ENCODE measurements around the gene SUN3. TPM values are rescaled to one million over a fixed set of nuclear protein-coding genes. Genes with fewer than 3 reads are reported as not detected.

Gene SUN3
- total and polyA plus RNA-seq, 3 experiments from 2014 or later: not detected

DNA sequence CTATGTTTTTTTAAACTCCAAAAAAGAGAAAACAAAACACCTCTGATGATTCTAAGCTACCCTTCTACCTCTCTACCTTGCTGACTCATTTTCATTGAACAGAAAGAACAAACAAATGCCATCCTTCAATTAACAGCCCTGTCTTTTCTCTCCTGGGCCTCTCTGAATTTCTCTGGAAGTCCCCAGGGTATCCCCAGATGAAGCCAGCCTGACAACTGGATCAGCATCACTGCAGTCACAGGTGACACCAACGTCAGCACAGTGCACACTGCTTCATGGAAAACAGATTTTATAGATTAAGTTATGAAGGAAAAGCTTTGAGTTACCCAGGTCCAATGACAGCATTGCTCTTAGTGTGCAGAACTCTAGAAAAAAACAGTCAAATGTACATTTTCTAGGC is 55.2 kb downstream of the SUN3 start:
- H3K4me3 Mint-ChIP-seq: no peak overlapping the region
- POLR2A ChIA-PET: no interaction called here
- peaks cover 8 to 93% (median 35%) of the 10 kb centered on the region in 3 donors for H3K36me3 Mint-ChIP-seq
- H3K27me3 Mint-ChIP-seq: no peaks in the 10 kb centered on the region
- peaks cover 52% of the 10 kb centered on the region for H3K36me3 ChIP-seq (ENCODE audit: insufficient read depth, low read length)
- CTCF ChIA-PET: interaction anchor here (2.0 kb wide), 1 partner anchor 29 kb away, joined by 7 read pairs; no protein-coding TSS in a partner anchor
- H3K4me1 Mint-ChIP-seq: peaks cover 36 to 69% (median 59%) of the 10 kb centered on the region in 3 donors
- peaks cover 10% of the 10 kb centered on the region for H3K4me1 ChIP-seq (ENCODE audit: insufficient read depth, low read length)
- no peaks in the 10 kb centered on the region for H3K9me3 Mint-ChIP-seq
- H3K27me3 ChIP-seq (ENCODE audit: insufficient read depth, low read length, poor library complexity, severe bottlenecking): no peaks in the 10 kb centered on the region
- no peak overlapping the region for H3K4me3 ChIP-seq (ENCODE audit: low read length)
- H3K27ac Mint-ChIP-seq: peak overlapping the region in 3 of 8 donors; percentile 3 to 62 (median 21)
- no peaks in the 10 kb centered on the region for H3K9me3 ChIP-seq (ENCODE audit: low read length)
- no peak overlapping the region for H3K27ac ChIP-seq (ENCODE audit: low read depth, low read length)
- DNase-seq: no peak

DNA sequence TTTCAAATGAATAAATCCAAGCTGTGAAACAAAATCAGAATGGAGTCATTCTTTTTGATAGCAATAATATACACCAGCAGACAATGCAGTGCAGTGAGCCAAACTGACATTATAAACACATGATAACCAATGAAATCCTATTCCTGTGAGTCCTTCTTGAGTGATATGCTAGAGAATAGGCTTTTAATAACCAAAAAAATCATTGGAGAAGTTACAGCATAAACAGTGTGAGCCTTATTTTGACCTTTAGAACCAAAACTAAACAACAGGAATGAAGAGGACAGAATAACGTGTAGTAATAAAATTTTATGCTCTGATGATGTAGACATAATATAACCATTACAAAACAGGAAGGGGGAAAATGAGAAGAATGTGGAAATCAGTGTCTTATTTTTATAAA is 58.1 kb downstream of the SUN3 start:
- H3K27me3 ChIP-seq (ENCODE audit: insufficient read depth, low read length, poor library complexity, severe bottlenecking): no peaks in the 10 kb centered on the region
- H3K9me3 ChIP-seq (ENCODE audit: low read length): no peaks in the 10 kb centered on the region
- CTCF ChIA-PET: interaction anchor here (1.5 kb wide), 1 partner anchor 25 kb away, joined by 3 read pairs; no protein-coding TSS in a partner anchor
- no peak overlapping the region for H3K27ac ChIP-seq (ENCODE audit: low read depth, low read length)
- no peaks in the 10 kb centered on the region for H3K4me1 ChIP-seq (ENCODE audit: insufficient read depth, low read length)
- POLR2A ChIA-PET: interaction anchor here (0.6 kb wide), 1 partner anchor 11 kb away, joined by 4 read pairs; no protein-coding TSS in a partner anchor
- Mint-ChIP-seq H3K9me3 (no peaks in the 10 kb centered on the region), H3K27me3 (no peaks in the 10 kb centered on the region), H3K4me1 (peaks cover 31 to 57% (median 51%) of the 10 kb centered on the region in 3 donors), H3K27ac (peak overlapping the region in 3 of 8 donors; percentile 30 to 75 (median 70)), H3K4me3 (no peak overlapping the region), H3K36me3 (peaks cover 7 to 93% (median 45%) of the 10 kb centered on the region in 3 donors)
- no peak for DNase-seq
- H3K36me3 ChIP-seq (ENCODE audit: insufficient read depth, low read length): peaks cover 56% of the 10 kb centered on the region
- H3K4me3 ChIP-seq (ENCODE audit: low read length): no peak overlapping the region

DNA sequence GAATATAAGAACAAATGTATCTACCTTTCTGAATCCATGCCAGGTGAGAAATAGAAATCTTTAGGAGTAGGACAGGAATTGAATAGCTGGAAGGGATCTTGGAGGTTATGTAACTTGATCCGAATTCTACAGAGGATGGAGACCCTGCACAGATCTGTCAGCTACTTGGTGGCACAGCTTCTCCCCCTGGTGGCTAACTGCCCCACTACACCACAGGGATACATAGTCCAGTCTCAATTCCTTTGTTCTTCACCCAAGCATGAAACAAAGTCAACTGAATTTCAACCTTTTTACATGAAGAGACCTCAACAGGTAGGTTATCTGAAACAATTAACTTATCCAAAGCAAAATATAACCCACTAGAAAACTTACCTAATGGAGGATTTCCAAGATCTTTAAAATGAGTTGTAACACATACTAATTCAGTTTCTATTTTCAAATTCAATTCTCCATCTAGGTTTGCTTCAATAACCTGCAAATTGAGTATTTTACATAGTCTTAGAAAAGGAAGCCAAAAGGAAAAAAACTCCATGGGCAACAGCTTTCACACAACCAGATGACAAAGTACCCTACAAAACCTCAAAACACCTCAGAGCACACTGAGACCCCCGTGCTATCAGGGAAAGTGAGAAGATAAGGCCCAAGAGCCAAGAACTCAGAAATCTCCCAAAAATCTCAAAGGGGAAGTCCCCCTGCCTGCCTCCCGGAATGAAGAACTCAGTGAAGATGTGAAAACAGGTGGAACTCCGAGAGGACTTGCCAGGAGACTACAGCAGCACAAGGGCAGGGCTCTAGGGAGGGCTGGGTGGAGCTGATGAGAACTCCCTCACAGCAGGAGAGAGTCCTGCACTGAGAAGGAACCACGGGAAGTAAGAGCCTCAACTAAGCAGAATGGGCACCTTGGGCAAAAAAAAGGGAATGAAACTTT is 59.8 kb downstream of the SUN3 start:
- DNase-seq: peak; percentile 17 to 57 (median 20)
- Mint-ChIP-seq H3K9me3 (no peaks in the 10 kb centered on the region), H3K4me3 (no peak overlapping the region), H3K27ac (peak overlapping the region in 5 of 8 donors; percentile 37 to 88 (median 56)), H3K4me1 (peaks cover 28 to 51% (median 43%) of the 10 kb centered on the region in 3 donors), H3K36me3 (peaks cover 17 to 93% (median 43%) of the 10 kb centered on the region in 3 donors), H3K27me3 (no peaks in the 10 kb centered on the region)
- Histone ChIP-seq H3K4me3 (ENCODE audit: low read length) (no peak overlapping the region), H3K27ac (ENCODE audit: low read depth, low read length) (no peak overlapping the region), H3K4me1 (ENCODE audit: insufficient read depth, low read length) (no peaks in the 10 kb centered on the region), H3K27me3 (ENCODE audit: insufficient read depth, low read length, poor library complexity, severe bottlenecking) (no peaks in the 10 kb centered on the region), H3K9me3 (ENCODE audit: low read length) (no peaks in the 10 kb centered on the region), H3K36me3 (ENCODE audit: insufficient read depth, low read length) (peaks cover 63% of the 10 kb centered on the region)
- POLR2A ChIA-PET: no interaction called here
- CTCF ChIA-PET: interaction anchor here (0.8 to 2.2 kb wide), 4 partner anchors 9 to 141 kb away, joined by 4 to 6 read pairs (median 5); no protein-coding TSS in a partner anchor

DNA sequence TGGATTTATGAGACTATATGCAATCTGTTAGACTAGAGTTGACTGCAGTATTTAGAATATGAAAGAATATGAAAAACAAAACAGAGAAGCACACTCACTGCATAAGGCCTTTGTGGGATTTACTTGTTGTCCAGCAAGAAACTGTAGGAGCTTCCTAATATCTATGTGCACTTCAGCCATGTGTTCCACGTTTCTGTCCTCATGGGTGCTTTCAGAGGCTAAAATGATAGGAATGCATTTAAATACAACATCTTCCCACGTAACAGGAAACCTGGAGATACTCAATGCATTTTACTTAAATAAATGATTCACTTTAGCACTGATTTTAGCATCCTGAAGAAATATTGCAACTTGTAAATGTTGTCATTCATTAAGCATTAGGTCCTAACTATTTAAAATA is 61.2 kb downstream of the SUN3 start:
- H3K36me3 Mint-ChIP-seq: peaks cover 18 to 91% (median 40%) of the 10 kb centered on the region in 3 donors

DNA sequence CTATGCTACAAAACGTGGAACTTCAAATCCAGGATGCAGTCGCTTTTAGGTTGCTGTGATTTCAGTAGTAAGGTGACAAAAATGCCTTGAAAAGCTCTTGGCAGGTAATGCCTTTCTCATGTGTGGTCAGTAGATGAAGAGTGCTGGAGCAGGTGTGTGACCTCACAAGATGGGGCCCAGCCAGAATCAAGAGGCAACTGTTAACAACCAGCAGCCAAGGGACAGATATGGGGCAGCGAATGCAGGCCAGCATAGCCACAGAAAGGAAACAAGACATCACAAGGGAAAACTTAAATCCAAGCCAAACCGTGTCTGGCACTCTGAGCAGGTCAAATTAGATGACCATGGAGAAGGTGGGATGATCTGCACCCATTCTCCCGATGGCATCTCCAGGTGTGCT is 61.8 kb downstream of the SUN3 start:
- peaks cover 22 to 37% (median 24%) of the 10 kb centered on the region in 3 donors for H3K4me1 Mint-ChIP-seq
- Histone ChIP-seq H3K27ac (ENCODE audit: low read depth, low read length) (no peak overlapping the region), H3K4me1 (ENCODE audit: insufficient read depth, low read length) (no peaks in the 10 kb centered on the region), H3K9me3 (ENCODE audit: low read length) (no peaks in the 10 kb centered on the region), H3K27me3 (ENCODE audit: insufficient read depth, low read length, poor library complexity, severe bottlenecking) (no peaks in the 10 kb centered on the region), H3K4me3 (ENCODE audit: low read length) (no peak overlapping the region), H3K36me3 (ENCODE audit: insufficient read depth, low read length) (peaks cover 59% of the 10 kb centered on the region)
- H3K27ac Mint-ChIP-seq: peak overlapping the region in 3 of 8 donors; percentile 56 to 80 (median 70)
- no peak overlapping the region for H3K4me3 Mint-ChIP-seq
- H3K27me3 Mint-ChIP-seq: no peaks in the 10 kb centered on the region
- POLR2A ChIA-PET: no interaction called here
- DNase-seq: no peak
- H3K36me3 Mint-ChIP-seq: peaks cover 18 to 92% (median 41%) of the 10 kb centered on the region in 3 donors
- H3K9me3 Mint-ChIP-seq: no peaks in the 10 kb centered on the region
- CTCF ChIA-PET: interaction anchor here (1.1 kb wide), 1 partner anchor 143 kb away, joined by 3 read pairs; no protein-coding TSS in a partner anchor

More for the DNA sequence above, 61.2 kb downstream of the SUN3 start:
- ChIA-PET POLR2A (no interaction called here), CTCF (no interaction called here)
- no peaks in the 10 kb centered on the region for H3K27me3 Mint-ChIP-seq
- H3K27ac ChIP-seq (ENCODE audit: low read depth, low read length): no peak overlapping the region
- peaks cover 53% of the 10 kb centered on the region for H3K36me3 ChIP-seq (ENCODE audit: insufficient read depth, low read length)
- no peak overlapping the region for H3K4me3 Mint-ChIP-seq
- H3K9me3 Mint-ChIP-seq: no peaks in the 10 kb centered on the region
- no peak overlapping the region for H3K4me3 ChIP-seq (ENCODE audit: low read length)
- H3K27me3 ChIP-seq (ENCODE audit: insufficient read depth, low read length, poor library complexity, severe bottlenecking): no peaks in the 10 kb centered on the region
- H3K9me3 ChIP-seq (ENCODE audit: low read length): no peaks in the 10 kb centered on the region
- no peak for DNase-seq
- peak overlapping the region in 2 of 8 donors; percentile 29 to 80 for H3K27ac Mint-ChIP-seq
- H3K4me1 ChIP-seq (ENCODE audit: insufficient read depth, low read length): no peaks in the 10 kb centered on the region
- peaks cover 24 to 37% (median 30%) of the 10 kb centered on the region in 3 donors for H3K4me1 Mint-ChIP-seq

DNA sequence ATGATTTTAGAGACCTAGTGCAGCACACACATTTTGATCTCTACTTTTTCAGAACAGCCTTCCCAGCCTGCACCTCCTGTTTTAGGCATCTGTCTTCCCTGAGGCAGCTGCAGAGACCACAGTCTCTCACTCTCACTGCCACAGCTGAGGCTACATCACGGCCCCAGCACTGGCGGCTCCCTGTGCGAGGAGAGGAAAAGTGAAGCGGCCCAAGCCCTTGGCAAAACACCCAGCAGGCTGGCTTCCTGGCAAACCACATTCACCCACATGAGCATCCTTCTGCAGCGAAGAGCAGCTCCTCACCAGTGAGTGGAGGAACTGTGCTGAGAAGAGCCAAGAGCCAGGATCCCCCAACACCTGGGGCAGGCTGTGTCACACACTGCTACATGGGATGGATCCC is 63.5 kb downstream of the SUN3 start:
- peaks cover 66% of the 10 kb centered on the region for H3K36me3 ChIP-seq (ENCODE audit: insufficient read depth, low read length)
- POLR2A ChIA-PET: no interaction called here
- H3K36me3 Mint-ChIP-seq: peaks cover 27 to 94% (median 48%) of the 10 kb centered on the region in 3 donors

DNA sequence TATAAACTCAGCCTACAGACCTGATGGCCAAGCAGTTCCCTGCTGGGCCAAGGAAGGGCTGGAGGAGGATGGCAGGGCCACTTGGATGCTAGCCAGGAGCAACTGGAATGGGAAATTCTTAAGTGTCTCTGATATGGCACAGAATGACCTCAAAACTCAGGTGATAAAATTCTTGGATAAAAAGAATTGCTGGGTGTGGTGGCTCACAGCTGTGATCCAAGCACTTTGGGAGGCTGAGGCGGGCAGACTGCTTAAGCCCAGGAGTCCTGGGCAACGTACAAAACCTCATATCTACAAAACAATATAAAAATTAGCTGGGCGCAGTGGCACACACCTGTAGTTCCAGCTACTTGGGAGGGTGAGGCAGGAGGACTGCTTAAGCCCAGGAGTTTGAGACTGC is 66.6 kb downstream of the SUN3 start:
- Mint-ChIP-seq H3K4me3 (no peak overlapping the region), H3K27me3 (no peaks in the 10 kb centered on the region), H3K36me3 (peaks cover 30 to 80% (median 39%) of the 10 kb centered on the region in 3 donors), H3K9me3 (no peaks in the 10 kb centered on the region), H3K27ac (peak overlapping the region in 1 of 8 donors; percentile 54), H3K4me1 (peaks cover 11 to 13% (median 11%) of the 10 kb centered on the region in 3 donors)
- ChIA-PET POLR2A (no interaction called here), CTCF (interaction anchor here (2.2 kb wide), 1 partner anchor 17 kb away, joined by 6 read pairs; no protein-coding TSS in a partner anchor)
- Histone ChIP-seq H3K27ac (ENCODE audit: low read depth, low read length) (no peak overlapping the region), H3K4me1 (ENCODE audit: insufficient read depth, low read length) (no peaks in the 10 kb centered on the region), H3K27me3 (ENCODE audit: insufficient read depth, low read length, poor library complexity, severe bottlenecking) (no peaks in the 10 kb centered on the region), H3K36me3 (ENCODE audit: insufficient read depth, low read length) (peaks cover 50% of the 10 kb centered on the region), H3K9me3 (ENCODE audit: low read length) (no peaks in the 10 kb centered on the region), H3K4me3 (ENCODE audit: low read length) (no peak overlapping the region)
- no peak for DNase-seq

More for the DNA sequence above, 63.5 kb downstream of the SUN3 start:
- no peaks in the 10 kb centered on the region for H3K27me3 ChIP-seq (ENCODE audit: insufficient read depth, low read length, poor library complexity, severe bottlenecking)
- Mint-ChIP-seq H3K4me1 (peaks cover 19 to 27% (median 24%) of the 10 kb centered on the region in 3 donors), H3K27me3 (no peaks in the 10 kb centered on the region), H3K27ac (peak overlapping the region in 2 of 8 donors; percentile 41 to 90), H3K4me3 (no peak overlapping the region), H3K9me3 (no peaks in the 10 kb centered on the region)
- no peaks in the 10 kb centered on the region for H3K9me3 ChIP-seq (ENCODE audit: low read length)
- CTCF ChIA-PET: no interaction called here
- H3K4me1 ChIP-seq (ENCODE audit: insufficient read depth, low read length): no peaks in the 10 kb centered on the region
- no peak for DNase-seq
- H3K4me3 ChIP-seq (ENCODE audit: low read length): no peak overlapping the region
- no peak overlapping the region for H3K27ac ChIP-seq (ENCODE audit: low read depth, low read length)

DNA sequence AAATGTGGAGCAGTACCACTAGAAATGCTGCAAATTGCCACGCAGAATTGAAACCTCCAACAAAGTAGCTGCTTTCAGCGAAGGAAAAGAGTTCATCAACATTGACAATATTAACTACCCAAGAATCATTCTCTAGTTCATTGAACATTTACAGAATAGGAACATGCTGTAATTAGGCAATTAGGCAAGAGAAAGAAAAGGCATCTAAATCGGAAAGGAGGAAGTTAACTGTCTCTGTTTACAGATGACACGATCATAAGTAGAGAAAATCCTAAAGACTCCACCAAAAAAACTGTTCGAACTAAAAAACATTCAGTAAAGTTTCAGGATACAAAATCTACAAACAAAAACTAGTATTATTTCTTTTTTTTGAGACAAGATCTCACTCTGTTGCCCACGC is 71.8 kb downstream of the SUN3 start:
- Histone ChIP-seq H3K9me3 (ENCODE audit: low read length) (no peaks in the 10 kb centered on the region), H3K27ac (ENCODE audit: low read depth, low read length) (no peak overlapping the region), H3K4me1 (ENCODE audit: insufficient read depth, low read length) (no peaks in the 10 kb centered on the region), H3K36me3 (ENCODE audit: insufficient read depth, low read length) (peaks cover 24% of the 10 kb centered on the region), H3K27me3 (ENCODE audit: insufficient read depth, low read length, poor library complexity, severe bottlenecking) (no peaks in the 10 kb centered on the region), H3K4me3 (ENCODE audit: low read length) (no peak overlapping the region)
- H3K4me1 Mint-ChIP-seq: peaks cover 5 to 13% (median 6%) of the 10 kb centered on the region in 3 donors
- no peaks in the 10 kb centered on the region for H3K27me3 Mint-ChIP-seq
- H3K4me3 Mint-ChIP-seq: no peak overlapping the region
- peaks cover 12 to 65% (median 14%) of the 10 kb centered on the region in 3 donors for H3K36me3 Mint-ChIP-seq
- DNase-seq: no peak
- ChIA-PET POLR2A (no interaction called here), CTCF (no interaction called here)
- peak overlapping the region in 2 of 8 donors; percentile 29 to 41 for H3K27ac Mint-ChIP-seq
- no peaks in the 10 kb centered on the region for H3K9me3 Mint-ChIP-seq
